GM19099 (cell line): Measurements from ENCODE around the gene WWP2.

Experiments
- POLR2A ChIP-seq: IDR thresholded peaks from 3 replicates; pipeline ENCODE4 v1.6.1; 2011; ENCODE audit warnings: low read depth; ENCODE audit not compliant: insufficient read length; ENCODE audit errors: extremely low read depth

The WWP2 gene

GRCh38 chr16:69906838-69907401, 144.8 kb downstream of the WWP2 start:
- no peak for TF ChIP-seq POLR2A

DNA sequence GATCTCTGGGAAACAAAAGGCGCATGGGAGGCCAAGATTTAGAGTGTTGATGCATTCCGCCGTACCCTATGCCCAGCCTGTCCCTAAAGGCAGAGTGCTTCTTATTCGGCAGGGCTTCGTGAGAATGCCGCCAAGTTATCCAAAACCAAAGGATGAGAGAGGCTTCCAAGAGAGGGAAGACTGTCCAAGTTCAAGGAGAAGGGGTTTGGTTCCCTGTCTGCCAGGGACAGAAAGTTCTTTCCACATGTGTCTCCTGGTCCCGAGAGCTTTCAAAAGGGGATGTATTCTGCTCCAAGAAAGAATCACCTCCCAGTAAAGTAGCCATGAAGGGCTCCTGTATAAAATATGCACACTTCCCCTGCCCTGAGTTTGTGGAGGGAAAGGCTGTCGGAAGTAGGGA, 146.9 kb downstream of the WWP2 start:
- no peak for TF ChIP-seq POLR2A

DNA sequence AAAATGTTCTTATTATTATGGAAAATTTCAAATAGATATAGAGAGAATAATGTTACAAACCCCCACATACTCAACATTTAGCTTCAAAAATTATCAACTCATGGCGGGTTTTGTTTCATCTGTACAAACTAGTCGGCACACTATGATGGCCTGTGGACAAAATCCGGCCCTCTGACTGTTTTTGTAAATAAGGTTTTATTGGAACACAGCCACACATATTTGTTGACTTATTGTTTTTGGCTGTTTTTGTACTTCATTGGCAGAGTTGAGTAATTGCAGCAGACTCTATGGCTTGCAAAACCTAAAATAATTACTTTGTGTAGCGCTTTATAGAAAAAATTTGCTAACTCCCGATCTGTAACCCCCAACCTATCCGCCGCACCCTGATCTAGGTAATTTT, 147.6 kb downstream of the WWP2 start:
- no peak for TF ChIP-seq POLR2A

DNA sequence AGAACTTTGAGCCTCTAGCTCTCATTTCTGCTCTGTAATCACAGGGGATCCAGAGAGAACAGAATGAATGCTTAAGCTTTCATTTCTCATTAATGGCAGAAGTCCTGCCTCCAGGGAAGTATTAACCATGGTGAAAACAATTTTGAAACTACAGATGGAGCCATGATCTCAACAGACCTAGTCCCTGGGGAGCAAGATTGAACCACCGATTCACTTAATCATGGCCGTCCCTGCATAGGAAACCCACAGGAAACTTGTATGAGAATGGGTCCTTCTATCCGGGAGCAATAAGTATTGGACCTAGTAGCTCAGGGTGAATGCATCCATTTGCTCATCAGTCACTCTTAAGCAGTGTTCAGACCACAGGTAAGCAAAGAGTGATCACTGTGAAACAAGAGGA, 148.8 kb downstream of the WWP2 start:
- TF ChIP-seq POLR2A, result no peak

DNA sequence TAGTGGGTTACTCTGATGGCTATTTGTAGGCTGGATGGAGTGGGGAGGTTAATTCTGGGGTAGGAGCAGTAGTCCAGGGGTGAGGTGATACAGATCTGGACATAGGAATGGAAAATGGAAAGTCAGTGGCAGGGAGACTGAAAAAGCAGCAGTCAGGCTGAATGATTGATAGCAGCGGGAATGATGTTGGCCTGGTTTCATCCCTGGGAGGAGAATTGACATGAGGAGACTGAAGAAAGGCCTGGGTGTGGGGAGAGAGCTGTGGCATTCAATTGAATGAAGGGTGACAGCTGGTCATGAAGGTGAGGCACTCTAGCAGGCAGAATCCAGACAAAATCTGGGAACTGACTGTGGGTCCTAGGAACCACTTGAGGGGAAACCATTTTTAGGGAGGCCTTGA, 154.3 kb downstream of the WWP2 start:
- no peak for TF ChIP-seq POLR2A

DNA sequence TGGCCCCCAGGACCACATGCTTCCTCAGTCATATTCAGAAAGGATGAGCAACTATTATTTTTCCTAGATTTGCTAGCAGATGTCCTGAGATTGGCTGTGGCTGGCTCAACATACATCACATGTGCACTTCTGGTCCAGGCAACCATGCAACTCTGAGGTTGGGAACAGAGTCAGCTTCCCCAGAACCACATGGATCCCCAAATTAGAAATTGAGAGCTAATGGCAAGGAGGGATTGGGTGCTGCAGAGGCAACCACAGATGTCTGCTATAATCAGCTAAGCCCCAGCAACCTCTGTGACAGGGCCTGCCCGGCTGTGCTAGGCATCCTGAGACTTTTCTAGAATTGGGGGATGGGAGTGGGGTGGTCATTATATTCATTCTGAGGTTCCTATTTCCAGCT, 155.2 kb downstream of the WWP2 start:
- no peak for TF ChIP-seq POLR2A

GRCh38 chr16:69917739-69918138, 155.6 kb downstream of the WWP2 start:
- no peak for TF ChIP-seq POLR2A

DNA sequence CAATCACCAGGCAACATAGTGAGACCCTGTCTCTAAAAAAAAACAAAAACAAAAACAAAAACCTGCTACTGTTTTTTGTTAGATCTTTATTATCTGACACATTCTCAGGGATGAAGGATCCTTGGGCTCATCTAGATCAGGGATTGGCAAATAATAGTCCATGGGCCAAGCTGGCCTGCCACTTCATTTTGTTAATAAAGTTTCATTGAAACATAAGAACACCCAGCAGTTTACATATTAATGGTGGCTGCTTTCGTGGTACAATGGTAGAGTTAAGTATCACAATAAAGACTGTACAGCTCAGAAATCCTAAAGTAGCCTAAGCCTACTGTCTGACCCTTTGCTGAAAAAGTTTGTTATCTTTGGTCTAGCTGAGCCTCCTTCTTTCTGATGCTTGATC, 156.1 kb downstream of the WWP2 start:
- no peak for TF ChIP-seq POLR2A

GRCh38 chr16:69921127-69921526, 159.0 kb downstream of the WWP2 start:
- no peak for TF ChIP-seq POLR2A

DNA sequence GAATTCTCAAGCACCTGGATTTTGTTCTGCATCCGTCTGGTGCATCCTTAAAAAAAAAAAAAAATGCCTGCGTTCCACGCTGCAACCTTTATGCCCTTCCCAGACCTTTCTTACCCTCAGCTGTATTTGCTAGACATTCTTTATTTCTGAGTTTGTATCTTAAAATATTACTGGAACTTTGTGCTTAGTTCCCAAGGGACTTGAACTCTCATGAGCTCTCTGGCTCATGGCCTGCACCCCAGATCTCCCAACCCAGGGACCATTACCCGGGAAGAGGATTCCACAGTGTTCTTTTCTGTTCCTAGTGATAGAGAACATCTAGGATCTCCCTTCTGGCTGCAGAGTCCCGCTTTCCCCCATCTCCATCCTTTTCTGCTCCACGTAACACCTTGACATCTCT, 160.1 kb downstream of the WWP2 start:
- TF ChIP-seq POLR2A, result no peak

DNA sequence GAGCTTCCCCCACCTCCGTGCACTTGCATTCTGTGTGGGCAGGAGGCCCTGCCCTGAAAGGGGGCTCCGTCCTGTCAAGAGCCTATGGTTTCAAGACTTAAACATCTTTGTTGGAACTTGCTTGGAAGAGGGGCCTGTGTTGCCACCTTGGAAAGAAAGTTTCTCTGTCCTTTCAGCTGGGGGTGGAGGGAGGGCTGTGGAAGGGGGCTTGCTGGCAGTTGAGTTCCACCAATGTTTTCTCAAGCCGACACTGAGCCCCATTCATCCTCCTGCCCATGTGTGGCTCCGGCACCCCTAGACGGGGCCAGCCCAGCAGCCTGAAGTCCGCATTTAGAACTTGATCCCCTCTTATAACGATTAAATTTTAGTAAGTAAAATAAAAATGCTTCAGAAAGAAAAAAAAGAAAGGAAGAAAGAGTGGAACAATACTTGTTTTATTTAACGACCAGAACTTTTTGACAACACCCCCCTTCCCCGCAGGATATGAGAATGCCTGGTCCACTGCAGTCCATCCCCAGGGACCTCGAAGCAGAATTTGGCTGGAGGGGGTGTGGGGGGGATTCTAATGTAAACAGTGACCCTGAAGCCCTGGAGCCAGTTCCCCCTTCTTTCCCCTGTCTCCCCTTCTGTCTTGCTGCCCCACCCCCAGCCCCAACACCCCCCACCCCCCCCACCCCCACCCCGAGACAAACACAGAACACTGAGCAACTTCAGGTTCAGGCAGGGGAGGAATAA, 162.1 kb downstream of the WWP2 start:
- TF ChIP-seq POLR2A, result no peak

DNA sequence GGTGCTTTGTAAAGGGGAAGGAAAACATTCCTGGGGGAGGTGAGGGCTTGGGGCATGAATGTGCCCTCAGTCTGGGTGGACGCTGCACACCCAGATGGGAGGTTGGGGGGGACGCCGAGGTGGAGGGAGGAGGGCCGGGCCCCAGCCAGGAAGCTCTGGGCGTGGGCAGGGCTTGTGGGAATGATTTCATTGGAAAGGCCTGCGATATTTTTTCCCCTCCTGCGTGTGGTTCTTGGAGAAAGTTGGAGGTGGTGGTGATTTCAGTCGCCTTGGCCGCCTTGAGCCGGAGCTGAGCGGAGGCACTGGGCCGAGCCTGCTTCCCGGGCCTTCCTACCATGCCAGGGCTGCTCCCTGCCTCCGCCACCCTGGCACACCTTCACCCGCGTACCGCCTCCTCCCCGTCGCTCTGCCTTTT, 162.7 kb downstream of the WWP2 start:
- TF ChIP-seq POLR2A, result no peak

DNA sequence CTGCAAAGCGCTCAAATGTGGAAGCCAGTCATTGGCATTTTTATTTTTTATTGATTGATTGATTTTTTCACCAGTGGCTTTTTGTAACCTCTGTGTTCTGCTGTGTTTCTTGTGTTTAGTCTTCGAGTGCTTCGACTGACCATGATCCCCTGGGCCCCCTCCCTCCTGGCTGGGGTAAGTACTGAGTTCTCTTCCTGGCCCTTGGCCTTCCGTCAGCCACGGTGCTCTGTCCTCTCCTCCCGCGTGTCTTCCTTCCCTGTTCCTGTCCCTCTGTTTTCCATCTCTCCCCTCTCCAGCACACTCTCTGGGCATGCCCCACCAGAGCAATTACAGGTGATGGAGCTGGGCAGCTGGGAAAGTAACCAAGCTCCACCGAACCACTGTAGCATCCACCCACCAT, 163.2 kb downstream of the WWP2 start:
- TF ChIP-seq POLR2A, result no peak

- TF ChIP-seq POLR2A, result no peak
Measured at GRCh38 chr16:69926241-69926640, 164.1 kb downstream of the WWP2 start.

- no peak for TF ChIP-seq POLR2A
Measured at GRCh38 chr16:69927056-69927757, 165.1 kb downstream of the WWP2 start.

GRCh38 chr16:69928856-69929400, 166.8 kb downstream of the WWP2 start:
- TF ChIP-seq POLR2A, result no peak
